Stimulated activated CD8-positive, alpha-beta memory T cell treated with anti-CD3 and anti-CD28 coated beads, Interleukin-2, amount 100 ng/mL, for 48 hours (primary cell): Measurements from ENCODE around the gene CHADL.
"Not testable (repeated sequence)": the region's sequence is repeated elsewhere in the genome, so short reads cannot be mapped to it uniquely, and the experiment has no call there.

ENCODE experiments used
- DNase-seq, 2 donors: peaks; one replicate each; pipeline ENCODE4 v3.0.0-alpha.2; 2020; ENCODE audit warnings: low read depth in 2 of 2

CHADL gene

DNA sequence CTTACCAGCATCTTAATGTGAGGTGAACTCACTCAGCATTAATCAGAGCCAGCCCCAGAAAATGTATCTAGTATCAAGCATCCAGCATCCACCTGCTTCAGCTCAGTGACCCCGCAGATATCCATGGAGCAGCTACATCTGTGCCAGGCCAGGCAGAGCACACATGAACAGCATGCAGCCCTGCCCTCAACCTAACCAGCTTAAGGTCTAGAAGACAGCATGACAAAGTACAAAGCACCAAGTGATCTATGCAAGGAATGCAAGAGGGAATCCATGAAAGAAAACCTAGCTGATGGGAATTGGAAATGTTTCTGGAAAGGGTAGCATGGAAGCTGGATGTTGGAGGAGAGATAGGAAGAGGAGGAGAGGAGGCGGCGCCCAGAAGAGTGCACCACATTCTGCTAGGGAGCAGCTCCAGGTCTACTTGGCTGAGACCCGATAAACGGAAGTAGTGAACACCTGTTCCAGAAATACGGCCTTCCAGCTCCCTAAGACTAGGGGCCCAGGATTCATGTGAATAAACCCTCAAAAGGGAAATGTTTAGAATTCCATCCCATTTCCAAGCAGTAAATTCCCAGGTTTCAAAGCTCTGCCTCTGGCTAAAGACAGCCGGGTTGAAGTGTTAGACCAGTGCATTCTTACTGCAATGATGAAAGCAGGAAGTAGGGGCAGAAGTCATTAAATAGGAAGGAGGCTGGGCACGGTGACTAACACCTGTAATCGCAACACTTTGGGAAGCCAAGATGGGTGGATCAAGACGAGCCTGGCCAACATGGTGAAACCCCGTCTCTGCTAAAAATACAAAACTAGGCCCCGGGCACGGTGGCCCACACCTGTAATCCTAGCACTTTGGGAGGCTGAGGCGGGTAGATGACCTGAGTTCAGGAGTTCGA, 59.1 kb downstream of the CHADL start:
- DNase-seq: no peak

DNA sequence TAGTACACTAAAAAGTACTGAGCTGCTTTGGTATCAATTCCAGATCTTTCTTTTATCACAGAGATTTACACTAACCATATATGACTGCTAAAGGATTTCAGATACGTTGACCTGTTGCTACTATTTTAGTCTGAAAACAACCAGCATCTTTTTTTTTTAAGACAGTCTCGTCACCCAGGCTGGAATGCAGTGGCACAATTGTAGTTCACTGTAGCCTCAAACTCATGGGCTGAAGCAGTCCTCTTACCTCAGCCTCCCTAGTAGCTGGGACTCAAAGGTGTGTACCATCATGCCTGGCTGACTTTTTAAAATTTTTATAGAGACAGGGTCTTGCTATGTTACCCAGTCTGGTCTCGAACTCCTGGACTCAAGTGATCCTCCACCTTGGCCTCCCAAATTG, 59.8 kb downstream of the CHADL start:
- DNase-seq: no peak

DNA sequence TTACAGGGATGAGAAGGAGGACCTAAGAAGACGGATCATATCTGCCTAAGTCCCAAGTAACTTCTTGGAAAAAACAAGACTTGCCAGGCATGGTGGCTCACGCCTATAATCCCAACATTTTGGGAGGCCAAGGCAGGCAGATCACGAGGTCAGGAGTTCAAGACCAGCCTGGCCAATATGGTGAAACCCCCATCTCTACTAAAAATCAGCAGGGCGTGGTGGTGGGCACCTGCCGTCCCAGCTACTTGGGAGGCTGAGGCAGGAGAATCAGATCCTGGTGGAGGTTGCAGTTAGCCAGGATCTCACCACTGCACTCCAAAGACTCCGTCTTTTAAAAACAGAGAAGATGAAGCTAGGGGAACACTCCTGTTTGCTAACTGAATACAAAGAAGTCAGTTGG, 60.4 kb downstream of the CHADL start:
- not testable (repeated sequence) for DNase-seq
